GM18909 (cell line): ENCODE results near the gene VRTN.
"Not testable (repeated sequence)": the region's sequence is repeated elsewhere in the genome, so short reads cannot be mapped to it uniquely, and the experiment has no call there.

Experiments
- ATAC-seq: cut with Tn5 transposase; IDR thresholded peaks from one replicate; pipeline ENCODE4 v1.9.1; 2021; ENCODE audit warnings: mild to moderate bottlenecking; ENCODE audit not compliant: unreplicated experiment, poor library complexity

VRTN gene

DNA sequence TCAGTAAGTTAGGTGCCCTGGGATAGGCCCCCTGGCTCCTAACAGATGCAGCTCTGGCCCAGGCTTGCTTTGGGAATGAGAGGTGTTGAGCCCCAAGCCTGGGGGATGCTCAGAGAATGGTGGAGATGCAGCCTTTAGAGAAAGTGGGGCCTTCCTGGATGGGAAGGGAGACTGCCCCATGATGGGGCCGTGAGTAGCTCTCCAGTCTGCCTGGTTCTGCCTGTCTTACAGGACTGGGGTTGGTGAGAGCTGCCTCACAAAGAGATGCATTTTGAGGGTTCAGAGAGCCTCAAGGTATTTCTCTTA, 523 bp upstream of the VRTN start:
- no peak for ATAC-seq

DNA sequence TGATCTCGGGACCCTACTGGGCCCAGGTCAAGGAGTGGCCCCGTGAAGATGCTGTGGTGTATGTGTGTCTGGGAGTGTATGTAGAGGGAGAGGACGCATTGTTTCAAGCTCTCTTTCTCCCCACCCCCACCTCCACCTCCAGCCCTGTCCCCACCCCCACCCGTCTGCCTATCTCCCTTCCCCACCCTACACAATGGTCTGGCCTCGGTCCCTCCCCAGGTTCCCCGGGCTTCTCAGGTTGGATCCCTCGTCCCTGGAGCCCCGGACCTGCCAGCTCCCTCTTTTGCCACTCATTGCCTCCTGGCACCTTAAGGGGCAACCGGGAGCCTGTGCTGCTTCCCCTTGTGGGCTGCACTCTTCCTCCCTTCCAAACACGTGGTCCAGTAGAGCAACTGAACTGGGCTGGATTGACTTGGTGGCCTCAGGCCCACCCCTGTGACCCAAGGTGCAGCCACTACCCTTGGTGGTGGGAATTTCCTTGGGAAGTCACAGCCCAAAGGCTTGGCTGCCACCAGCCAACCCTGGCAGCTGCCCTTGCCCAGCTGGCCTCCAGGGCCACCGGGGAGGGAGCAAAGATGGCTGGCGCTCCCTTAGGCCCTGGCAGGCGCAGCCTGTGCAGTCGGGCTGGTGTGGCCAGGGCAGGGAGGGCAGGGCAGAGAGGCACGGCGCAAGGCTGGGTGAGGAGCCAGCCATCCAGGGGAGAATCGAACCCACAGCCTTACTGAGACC, 628 bp downstream of the VRTN start:
- ATAC-seq, result no peak

DNA sequence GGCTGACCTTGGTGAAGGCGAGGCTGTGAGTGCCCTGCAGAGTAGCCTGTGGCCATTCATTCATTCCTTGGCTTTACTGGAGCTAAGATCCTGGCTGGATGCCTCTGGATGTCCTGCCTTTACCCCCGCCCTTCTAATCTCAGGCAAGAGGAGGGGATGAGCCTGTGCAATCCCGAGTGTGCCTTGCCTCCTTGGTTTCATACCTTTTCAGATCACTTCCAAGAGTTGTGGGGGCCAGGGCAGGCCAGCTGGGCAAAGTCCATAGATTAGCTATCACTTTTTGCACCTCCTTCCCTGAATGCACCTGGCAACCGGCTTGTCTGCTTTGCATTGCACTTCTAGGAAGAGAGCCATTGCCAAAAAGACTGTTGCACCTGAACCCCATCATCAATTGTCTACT, 1.5 kb downstream of the VRTN start:
- ATAC-seq, result no peak

DNA sequence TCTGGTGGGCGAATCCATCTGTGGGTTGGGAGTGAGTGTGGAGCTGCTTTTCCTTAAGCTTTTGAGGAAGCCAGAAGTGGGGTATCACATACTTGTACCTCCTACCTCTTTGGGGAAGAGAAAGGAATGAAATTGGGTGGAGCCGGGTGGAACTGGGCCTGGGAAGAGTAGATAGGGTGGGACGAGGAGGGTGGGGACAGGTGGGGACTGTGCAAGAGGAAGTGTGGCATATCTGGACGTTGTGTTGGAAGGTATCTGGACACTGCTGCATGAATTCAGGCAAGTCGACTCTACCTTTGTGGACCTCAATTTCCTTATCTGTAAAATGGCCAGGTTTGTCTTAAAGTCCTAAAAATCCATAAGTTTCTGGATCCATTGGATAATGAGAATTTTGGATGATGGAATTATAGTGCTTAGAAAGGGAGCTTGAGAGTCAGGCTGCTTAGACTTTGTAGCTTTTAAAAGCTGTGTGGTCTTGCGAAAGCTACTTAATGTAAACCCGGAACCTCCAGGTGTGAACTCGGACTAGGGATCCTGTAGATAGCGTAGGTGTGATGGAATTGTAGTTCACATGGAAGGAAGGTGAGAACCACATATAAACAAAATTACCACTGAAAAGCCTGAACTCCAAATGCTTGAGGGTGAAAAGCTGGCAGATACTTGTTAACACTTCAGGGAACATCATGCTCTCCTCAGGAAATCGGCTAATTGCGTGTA, 2.1 kb downstream of the VRTN start:
- ATAC-seq, result no peak

DNA sequence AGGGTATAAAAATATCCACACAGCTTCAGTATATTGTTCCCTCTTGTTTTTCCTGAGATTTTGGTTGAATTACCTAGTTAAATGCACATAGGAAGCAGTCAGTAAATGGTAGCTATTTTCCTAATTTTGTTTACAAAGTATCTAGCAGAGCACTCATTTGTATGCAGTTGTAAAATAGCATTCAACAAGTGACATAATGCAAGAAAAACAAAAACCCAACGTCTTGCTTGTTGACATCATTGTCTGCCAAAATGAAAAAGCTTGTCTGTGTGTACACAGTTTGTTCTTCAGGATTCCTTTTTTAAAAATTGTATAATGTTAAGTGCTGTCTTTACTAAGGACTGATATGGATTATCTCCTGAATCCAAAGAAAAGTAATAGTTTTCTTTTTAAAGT, 2.7 kb downstream of the VRTN start:
- ATAC-seq, result no peak

DNA sequence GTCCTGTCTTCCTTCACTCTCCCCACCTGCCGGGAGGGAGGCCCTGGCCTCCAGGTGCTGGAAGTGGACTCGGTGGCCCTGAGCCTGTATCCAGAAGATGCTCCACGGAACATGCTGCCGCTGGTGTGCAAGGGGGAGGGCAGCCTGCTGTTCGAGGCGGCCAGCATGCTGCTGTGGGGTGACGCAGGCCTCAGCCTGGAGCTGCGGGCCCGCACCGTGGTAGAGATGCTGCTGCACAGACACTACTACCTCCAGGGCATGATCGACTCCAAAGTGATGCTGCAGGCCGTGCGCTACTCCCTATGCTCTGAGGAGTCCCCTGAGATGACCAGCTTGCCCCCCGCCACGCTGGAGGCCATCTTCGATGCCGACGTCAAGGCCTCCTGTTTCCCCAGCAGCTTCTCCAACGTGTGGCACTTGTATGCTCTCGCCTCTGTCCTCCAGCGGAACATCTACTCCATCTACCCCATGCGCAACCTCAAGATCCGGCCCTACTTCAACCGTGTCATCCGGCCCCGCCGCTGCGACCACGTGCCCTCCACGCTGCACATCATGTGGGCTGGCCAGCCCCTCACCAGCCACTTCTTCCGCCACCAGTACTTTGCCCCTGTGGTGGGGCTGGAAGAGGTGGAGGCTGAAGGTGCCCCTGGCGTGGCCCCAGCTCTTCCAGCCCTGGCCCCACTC, 8.8 kb downstream of the VRTN start:
- no peak for ATAC-seq

DNA sequence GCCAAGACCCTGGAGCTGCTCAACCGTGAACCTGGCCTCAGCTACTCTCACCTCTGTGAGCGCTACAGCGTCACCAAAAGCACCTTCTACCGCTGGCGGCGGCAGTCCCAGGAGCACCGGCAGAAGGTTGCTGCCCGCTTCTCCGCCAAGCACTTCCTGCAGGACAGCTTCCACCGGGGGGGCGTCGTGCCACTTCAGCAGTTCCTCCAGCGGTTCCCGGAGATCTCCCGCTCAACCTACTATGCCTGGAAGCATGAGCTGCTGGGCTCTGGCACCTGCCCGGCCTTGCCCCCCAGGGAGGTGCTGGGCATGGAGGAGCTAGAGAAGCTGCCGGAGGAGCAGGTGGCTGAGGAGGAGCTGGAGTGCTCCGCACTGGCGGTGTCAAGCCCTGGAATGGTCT, 9.3 kb downstream of the VRTN start:
- no peak for ATAC-seq

DNA sequence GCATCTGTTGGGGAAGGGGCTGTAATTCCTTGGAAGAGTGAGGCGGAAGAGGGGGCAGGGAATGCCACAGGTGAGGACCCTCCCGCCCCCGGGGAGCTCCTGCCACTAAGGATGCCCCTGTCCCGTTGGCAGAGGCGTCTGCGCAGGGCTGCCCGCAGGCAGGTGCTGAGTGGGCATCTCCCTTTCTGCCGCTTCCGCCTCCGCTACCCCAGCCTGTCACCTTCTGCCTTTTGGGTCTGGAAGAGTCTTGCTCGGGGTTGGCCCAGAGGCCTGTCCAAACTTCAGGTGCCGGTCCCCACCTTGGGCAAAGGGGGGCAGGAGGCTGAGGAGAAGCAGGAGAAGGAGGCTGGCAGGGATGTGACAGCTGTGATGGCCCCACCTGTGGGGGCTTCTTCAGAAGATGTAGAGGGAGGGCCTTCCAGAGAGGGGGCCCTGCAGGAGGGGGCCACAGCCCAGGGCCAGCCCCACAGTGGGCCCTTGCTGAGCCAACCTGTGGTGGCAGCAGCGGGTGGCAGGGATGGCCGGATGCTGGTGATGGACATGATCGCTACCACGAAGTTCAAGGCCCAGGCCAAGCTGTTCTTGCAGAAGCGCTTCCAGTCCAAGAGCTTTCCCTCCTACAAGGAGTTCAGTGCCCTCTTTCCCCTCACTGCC, 10.0 kb downstream of the VRTN start:
- no peak for ATAC-seq

DNA sequence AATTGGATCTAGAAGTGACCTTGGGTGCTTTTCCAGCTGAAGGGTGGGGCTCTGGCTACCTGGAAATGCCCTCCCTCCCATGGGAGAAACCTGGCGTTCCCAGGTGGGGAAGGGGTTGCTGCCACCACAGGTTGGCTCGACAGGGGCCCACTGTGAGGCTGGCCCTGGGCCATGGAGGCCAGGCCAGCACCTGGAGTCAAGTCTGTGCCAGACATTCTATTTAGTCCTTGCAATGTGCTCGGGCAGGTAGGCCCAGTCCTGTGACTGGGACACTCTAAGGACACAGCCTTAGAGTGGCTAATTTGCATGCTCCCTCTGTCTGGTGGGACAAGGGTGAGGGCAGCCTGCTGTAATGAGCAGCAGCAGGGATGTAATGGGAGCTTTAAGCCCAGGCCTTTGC, 11.9 kb downstream of the VRTN start:
- ATAC-seq, result no peak

DNA sequence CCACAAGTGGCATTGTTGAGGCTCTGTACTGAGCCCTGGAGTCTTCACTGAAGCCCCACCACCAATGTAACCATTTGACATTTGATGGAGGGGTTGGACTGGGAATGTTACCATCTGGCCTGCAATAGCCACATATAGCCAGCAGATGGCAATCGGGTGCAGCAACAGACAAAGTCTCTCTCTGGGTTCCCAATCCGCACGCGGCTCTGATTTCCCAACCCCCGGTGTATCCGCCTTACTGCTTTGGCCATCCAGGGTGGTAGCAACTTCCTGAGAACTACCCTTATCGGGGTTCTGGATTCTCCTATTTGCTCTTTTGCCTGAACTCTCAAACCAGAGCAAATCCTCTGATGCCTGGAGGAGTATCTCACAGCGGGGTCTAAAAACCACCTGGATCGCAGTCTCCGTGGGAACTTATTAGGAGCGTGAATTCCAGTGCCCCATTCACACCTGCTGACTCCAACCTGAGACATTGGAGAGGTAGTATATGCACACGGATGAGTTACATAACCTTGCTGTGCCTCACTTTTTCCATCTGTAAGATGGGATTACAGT, 14.2 kb downstream of the VRTN start:
- ATAC-seq, result no peak

DNA sequence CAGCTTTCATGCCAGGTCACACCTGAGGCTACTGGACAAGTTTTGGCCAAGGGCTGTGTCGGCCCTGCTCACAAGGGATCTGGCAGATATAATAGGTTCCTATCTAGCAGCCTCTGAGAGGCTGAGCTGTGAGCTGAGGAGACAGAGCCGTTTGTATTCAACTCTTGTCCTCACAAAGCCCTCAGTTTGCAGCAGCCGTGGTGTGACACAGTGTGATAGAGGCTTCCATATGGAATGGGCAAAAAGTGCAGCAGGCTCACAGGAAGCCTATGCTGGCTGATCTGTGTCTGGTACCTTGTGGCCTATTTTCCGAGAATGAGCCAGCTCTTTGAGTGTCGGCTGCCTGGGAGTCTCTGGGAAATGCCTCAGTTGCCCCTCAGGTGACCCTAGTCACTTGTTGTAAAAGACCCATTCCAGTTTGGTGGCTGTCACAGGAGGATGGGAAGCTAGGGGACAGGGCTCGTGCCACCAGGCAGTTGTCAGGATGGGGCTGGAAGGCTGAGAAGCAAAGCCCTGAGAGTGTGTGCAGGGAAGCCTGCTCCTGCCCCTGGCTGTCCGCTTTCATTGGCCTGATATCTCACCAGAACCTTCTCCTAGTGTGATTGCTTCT, 16.1 kb downstream of the VRTN start:
- ATAC-seq, result no peak

DNA sequence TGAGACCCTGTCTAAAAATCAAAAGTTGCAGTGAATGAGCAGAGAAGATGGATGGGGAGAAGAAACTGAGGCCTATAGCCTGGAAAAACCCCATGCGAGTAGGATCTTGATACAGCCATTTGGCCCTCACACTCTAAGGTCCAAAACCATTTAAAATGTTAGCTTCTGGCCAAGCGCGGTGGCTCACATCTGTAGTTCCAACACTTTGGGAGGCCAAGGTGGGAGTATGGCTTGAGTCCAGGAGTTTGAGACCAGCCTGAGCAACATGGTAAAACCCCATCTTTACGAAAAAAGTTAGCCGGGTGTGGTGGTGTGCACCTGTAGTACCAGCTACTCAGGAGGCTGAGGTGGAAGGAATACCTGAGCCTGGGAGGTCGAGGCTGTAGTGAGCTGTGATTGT, 19.8 kb downstream of the VRTN start:
- no peak for ATAC-seq

DNA sequence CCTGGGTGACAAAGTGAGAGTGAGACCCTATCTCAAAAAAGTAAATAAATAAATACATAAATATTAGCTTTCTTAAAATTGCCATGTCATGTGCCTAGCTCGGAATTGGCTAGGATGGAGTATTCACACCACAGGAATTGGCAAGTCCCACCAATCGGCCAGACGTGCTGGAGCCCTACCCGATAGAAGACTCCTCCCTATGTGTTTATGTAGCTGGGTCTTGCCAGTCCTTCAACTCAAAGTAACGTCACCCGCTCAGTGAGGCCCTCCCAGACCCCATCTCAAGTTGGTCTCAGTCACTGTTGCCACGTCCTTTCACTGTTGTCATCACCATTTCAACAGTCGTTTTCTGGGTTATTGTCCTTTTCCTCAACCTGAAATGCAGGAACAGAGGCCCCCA, 20.2 kb downstream of the VRTN start:
- ATAC-seq, result no peak

DNA sequence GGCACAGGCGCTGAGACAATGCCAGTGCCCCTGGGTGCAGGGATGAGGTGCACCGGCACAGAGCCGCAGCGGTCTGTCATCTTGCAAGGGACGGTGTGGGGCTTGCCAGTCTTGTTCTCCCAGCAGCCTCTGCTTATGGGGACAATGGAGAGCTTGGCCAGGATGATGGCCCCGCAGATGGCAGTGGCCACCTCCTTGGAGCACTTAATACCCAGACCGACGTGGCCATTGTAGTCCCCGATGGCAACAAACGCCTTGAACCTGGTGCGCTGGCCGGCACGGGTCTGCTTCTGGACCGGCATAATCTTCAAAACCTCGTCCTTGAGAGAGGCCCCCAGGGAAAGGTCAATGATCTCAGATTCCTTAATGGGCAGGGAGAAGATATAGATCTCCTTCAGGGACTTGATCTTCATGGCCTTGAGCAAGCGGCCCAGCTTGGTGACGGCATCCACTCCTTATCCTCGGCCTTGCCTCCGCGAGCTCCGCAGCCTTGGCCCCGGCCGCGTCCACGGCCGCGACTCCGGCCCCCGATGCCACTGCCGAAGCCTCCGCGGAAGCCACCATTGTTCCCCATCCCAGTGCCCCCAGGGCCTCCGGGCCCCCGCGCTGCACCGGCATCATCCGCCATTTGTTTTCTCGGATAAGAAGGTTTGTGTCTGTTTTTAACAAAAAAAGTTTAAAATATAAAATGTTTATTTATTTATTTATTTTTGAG, 29.9 kb downstream of the VRTN start:
- ATAC-seq, result no peak

DNA sequence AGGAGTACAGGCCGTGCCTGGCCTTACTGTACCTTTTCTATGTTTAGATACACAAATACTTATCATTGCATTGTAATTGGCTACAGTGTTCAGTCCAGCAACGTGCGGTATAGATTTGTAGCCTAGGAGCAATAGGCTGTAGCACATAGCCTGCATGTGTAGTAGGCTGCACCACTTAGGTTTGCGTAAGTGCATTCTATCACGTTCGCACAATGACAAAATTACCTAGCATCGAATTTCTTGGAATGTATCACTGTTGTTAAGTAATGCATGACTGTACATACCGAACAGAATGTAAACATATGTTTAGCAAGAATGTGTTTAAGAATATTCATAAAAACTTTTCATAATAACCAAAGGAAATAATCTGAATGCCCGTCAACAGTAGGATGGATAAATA, 31.9 kb downstream of the VRTN start:
- ATAC-seq, result no peak

DNA sequence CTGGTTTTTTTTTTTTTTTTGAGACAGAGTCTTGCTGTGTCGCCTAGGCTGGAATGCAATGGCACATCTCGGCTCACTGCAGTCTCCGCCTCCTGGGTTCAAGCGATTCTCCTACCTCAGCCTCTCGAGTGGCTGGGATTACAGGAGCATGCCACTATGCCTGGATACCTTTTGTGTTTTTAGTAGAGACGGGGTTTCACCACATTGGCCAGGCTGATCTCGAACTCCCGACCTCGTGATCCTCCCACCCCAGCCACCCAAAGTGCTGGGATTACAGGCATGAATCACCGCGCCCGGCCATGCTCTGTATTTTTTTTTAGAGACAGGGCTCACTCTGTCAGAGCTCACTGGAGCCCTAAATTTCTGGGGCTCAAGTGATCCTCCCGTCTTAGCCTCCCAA, 32.6 kb downstream of the VRTN start:
- no peak for ATAC-seq

DNA sequence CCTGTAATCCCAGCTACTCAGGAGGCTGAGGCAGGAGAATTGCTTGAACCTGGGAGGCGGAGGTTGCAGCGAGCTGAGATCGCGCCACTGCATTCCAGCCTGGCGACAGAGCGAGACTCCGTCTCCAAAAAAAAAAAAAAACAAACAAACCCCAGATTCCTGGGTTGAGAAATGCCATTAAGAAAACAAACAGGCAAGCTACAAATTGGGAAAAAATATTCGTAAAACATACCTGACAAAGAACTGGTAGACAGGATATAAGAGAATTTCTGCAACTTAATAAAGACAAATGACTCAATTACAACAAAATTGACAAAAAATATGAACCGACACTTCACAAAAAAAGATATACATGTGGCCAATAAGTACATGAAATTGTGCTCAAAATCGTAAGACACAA, 33.3 kb downstream of the VRTN start:
- ATAC-seq, result not testable (repeated sequence)

DNA sequence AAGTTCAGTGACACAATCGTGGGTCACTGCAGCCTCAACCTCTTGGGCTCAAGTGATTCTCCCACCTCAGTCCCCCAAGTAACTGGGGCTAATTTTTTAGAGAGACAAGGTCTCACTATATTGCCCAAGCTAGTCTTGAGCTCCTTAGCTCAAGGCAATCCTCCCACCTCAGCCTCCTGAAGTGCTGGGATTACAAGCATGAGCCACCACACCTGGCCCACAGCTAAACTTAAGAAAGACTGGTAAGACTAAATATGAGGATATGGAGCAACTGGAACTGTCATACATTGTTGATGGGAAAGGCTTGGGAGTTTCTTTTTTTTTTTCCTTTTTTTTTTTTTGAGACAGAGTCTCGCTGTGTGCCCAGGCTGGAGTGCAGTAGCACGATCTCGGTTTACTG, 34.0 kb downstream of the VRTN start:
- ATAC-seq, result no peak

DNA sequence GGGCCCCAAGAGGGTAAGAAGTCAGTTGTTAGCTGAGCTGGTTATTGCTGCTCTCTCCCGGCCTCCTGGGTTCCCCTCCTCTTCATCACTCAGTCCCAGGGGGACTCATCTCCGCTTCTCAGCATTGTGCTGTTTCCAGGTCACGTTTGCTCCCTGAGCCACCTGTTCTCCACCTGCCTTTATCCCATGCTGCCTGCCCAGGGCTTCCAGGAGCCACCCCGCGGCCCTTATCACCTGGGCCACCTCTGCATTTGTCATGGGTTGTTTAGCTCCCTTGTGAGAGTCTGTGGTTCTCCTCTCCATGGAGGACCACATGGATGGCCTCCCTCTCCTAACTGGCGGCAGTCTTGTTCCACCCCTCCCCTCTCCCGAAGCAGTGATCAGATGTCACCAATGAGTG, 41.7 kb downstream of the VRTN start:
- no peak for ATAC-seq

DNA sequence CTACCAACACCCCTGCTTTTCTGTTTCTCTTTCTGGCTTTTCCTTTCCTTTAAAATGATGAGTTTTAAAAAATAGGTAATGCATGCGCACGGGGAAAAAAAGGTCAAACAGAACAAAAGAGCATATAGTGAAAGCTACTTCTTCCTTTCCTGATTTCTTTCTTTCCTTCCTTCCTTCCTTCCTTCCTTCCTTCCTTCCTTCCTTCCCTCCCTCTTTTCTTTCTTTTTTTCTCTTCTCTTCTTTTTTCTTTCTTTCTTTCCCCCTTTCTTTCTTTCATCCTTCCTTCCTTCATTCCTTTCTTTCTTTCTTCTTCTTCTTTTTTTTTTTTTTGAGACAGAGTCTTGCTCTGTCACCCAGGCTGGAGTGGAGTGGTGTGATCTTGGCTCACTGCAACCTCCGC, 42.2 kb downstream of the VRTN start:
- ATAC-seq, result not testable (repeated sequence)
